Embryonic facial prominence (tissue), 1 donor: ENCODE measurements around the gene IRF6.
A peak's percentile ranks its signal among the peaks of the same experiment; 100 is the strongest.

Source experiments
- DNase-seq: peaks from one replicate; pipeline ENCODE4 v3.0.0-alpha.2; 2016; ENCODE audit errors: extremely low spot score

Gene IRF6

DNA sequence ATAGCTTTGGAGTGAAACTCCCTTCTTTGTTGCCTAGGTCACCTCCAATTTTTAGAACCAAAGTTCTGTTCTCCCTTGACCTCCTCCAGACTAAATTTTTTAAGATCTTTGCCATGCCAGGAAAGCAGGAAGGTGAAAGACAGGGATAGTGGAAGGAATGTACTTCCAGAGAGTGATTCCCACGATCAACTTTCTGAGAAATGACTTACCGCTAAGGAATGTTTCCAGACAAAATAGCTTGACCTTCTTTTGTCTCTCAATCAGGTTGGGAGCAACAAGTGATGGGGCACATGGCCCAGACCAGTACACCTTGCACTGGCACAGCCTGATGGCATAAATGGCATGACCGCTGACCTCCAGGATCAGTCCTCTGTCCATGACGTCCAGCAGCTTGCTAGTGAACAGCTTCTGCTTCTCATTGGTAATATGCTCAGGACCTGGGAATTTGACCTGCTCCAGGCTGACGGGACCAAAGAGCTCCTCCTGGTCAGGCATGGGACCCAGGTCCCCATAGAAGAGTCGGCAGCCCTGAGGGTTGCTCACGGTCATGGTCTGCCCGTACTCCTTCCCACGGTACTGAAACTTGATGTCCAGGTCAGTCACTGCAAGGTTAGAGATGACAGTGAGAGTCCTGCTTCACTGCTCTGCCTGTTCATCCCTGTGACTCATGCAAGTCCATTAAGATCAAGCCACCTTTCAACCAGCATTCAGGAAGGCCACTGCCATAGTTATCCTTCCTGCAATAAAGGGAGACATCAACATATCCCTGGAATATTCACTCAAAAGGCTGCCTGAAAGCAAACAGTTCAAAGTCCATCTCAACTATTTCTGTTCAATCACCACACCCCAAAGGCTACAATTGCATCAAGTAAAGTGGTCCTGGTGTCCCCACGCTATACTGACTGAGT, 15.4 kb downstream of the IRF6 start:
- DNase-seq, result no peak

- DNase-seq, result no peak
These were observed 16.7 kb downstream of the IRF6 start for GRCh38 chr1:209789245-209789644.

- DNase-seq, result no peak
These were observed 18.4 kb downstream of the IRF6 start for GRCh38 chr1:209787551-209787950.

DNA sequence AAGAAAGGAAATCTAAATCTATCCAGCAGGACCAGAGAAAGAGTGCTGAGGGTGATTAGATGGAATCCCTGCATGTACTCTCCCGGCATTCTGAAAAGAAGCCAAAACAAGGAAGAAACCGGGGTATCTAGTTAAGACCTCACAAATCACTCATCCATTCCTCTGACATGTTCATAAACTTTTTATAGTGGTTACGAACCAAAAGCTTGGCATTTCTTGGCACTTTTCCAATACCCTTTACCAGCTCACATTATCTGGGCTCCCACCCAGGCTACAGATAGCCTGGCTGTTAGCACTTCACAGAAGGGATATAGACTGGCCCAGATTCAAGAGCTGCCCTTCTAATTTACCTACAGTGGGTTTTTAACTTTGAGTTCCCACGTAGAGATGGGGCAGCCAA, 19.8 kb downstream of the IRF6 start:
- DNase-seq, result no peak

GRCh38 chr1:209785592-209785991, 20.4 kb downstream of the IRF6 start:
- no peak for DNase-seq

DNA sequence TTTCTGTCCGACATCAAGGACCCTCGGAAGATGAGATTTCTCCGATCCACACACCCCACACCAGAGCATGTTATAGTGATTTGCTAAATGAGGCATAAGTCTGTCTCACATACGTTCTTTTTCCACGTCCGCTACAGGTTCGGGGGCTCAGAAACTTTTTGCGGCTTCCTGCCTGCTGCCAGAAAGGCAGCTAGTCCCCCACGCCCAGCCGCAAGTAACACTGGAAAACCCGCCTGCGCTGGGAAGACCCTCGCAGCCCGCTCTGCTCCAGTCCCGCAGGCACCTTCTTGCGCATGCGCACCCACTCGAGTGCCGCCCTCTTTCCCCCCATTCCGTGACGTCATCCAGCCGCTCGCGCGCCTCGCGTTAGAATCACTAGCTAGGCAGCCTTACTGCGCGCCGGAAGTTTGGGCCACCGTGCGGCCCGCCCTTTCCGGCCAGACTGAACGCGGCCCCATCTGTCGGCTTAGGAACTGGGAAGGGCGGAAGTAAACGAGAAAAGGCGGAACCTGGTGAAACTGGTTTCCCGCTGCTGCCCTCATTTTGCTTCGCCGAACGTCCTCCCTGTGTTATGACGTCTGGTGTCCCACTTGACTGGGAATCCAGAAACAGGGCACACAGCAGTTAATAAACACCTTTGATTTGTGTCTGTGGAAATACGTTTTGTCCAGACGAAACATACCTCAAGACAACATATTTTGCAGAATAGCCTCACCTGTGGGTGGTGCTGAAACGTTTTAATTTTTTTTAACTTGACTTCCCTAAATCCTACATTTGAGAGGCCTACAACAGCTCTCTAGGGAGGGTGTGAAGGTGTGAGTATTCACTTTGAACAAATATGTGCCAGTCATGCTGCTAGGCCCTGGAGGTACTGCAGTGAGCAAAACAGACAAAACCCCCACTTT, 21.4 kb downstream of the IRF6 start, which contains the start of gene C1orf74:
Gene C1orf74 (minus strand): TSS at position 295 of the 905 bp plus-strand sequence. CDS start 925 bp downstream, outside the sequence.
- peak; percentile 95 for DNase-seq

DNA sequence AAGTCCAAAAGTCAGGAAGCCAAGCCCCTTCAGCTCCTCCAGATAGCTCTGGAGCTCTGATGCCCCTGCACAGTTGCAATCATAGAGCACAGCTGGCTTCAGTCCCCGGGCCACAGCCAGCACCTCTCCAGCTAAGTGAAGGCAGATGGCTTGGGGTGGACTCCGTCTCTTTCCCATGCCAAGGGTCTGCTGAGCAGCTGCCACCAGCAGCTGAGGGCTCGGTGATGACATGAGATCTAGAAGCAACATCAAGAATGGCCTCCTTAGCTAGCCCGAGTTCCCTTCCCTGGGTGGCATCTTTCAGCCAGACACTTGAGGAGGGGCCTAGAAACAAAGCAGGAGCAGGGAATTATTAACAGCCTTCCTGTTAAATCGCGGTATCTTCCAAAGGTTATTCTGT, 22.6 kb downstream of the IRF6 start:
- no peak for DNase-seq

- no peak for DNase-seq
These were observed 25.7 kb downstream of the IRF6 start for GRCh38 chr1:209780268-209780667.

DNA sequence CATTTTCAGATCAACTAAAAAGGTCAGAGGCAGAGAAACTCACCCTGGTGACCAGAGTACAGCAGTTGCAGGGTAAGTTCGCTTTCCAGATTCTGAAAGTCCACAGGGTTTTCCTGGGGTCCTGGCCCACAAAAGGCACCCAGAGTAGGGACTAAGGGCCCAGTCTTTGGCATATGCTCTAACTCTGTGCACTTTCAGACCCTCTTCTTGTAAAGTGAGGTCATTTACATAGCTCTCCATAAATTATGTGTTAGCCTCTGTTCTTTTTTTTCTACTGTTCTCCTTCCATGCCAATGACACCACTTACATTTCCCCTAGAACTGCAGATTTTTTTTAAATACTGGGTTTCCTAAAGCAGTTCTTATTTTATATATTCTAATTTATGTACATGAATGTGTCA, 27.8 kb downstream of the IRF6 start:
- DNase-seq, result no peak

- DNase-seq, result no peak
These were observed 28.4 kb downstream of the IRF6 start for GRCh38 chr1:209777587-209777986.

DNA sequence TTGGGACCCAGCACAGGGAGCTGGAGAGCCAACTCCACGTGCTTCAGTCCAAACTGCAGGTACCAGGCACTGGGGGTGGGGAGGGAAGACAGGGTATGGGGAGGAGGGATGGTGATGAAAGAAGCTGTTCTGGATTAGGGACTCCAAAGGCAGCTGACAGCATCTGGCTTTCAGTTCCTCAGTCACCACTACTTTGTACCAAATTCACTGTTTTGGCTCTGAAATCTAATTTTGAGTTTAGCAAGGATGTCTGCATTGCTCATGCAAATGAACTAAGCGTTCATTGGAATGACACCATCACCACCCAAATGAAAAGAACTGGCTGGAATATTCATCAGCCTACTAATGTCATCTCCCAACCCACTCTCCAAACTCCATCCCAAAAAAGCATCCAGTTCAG, 30.3 kb downstream of the IRF6 start:
- no peak for DNase-seq

- DNase-seq, result no peak
These were observed 31.4 kb downstream of the IRF6 start for GRCh38 chr1:209774592-209774991.

- DNase-seq, result no peak
These were observed 33.8 kb downstream of the IRF6 start for GRCh38 chr1:209772126-209772525.

DNA sequence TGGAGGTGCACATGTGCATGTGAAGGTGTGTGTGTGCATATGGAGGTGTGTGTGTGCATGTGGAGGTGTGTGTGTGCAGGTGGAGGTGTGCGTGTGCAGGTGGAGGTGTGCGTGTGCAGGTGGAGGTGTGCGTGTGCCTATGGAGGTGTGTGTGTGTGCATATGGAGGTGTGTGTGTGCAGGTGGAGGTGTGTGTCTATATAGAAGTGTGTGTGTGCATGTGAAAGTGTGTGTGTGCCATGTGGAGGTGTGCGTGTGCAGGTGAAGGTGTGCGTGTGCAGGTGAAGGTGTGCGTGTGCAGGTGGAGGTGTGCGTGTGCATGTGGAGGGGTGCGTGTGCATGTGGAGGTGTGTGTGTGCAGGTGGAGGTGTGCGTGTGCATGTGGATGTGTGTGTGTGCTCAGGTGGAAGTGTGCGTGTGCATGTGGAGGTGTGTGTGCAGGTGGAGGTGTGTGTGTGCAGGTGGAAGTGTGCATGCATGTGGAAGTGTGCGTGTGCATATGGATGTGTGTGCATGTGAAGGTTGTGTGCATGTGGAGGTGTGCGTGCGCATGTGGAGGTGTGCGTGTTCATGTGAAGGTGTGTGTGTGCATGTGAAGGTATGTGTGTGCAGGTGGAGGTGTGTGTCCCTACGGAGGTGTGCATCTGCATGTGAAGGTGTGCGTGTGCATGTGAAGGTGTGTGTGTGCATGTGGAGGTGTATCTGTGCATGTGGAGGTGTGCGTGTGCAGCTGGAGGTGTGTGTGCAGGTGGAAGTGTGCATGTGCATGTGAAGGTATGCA, 35.1 kb downstream of the IRF6 start:
- no peak for DNase-seq

DNA sequence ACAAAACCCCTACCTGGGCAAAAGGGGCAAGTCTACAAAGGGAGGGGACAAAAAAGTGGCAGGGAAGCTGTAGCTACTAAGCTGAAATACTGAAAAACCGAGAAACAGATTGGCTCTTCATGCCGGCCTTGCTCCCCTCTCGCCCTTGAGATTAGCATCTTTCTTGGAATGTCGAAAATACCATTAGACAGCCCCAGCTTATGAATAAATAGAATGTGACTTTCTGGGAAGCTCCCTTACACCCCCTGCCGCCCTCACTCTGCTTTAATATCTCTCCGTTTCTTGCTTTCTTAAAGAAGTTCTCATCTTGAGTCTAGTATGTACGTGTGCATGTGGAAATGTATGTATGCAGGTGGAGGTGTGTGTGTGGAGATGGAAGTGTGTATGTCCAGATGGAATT, 36.0 kb downstream of the IRF6 start:
- DNase-seq, result no peak

DNA sequence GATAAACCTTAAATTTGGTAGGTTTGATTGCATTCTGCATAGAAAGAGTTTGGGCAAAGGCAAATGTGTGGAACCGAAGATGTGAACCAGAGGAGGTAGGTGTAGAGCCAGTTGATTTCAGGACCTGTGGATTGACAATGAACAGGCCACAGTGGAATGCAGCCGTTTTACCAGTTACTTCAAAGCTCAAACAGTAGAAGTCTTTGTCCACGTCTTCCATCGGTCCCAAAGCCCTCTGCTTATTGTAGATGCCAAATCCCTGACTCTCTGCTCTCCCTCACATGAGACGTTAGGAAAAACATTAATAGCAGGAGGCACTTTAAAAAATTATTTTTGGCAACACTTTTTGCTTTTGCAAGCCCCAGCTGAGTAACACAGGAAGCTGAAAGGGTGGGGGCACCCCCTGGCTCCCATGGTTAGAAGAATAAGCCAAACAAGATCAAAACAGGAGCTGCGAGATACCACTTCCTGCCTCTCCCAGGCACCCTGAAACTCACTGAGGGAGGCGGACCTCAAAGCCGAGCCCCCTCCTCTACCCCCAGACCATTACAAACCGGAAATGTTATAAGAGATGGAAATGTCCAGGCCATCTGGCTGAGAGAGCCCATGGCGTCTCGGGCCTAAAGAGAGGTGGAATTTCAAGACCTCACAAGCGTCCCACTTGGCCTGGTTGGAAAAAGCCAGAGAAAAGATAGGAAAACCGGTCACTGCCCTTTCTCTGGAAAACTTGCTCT, 36.6 kb downstream of the IRF6 start:
- DNase-seq, result no peak

DNA sequence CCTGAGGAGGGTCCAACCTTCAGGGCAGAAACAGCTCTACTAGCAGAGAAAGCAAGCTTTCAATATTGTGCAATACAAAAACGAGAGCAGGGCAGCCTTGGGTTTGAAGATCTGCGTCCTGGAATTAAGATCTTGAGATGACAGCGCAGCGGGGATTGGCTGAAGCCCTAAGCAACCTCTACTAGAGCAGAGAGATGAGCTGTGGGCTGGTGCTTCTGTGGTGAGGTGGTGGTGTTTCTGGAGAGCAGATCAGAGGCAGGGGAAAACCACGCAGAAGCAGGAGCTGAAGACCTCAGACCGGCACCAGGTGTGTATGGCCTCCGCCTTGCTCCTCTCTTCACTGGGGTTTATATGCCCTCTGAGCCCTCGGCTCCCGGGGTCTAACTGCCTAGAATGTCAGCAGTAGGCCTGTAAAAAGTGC, 37.6 kb downstream of the IRF6 start:
- no peak for DNase-seq

GRCh38 chr1:209767706-209768105, 38.2 kb downstream of the IRF6 start:
- DNase-seq, result no peak

DNA sequence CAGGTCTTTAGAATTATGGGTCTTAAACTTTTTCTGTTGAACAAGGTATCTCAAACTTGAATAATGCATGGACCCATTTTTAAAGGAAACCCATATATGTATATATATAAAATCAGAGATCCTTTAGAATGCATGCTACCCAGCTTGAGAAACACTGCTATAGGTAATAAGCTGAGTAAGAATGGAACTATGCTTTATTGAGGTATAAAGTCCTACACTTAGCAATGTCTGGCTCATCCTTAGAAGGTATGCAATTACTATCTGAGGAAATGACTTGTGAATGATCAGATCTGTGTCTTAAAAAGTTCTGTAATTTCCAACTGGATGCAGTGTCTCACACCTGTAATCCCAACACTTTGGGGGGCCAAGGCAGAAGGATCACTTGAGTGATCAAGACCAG, 38.8 kb downstream of the IRF6 start:
- no peak for DNase-seq

- DNase-seq, result no peak
These were observed 39.9 kb downstream of the IRF6 start for GRCh38 chr1:209766051-209766450.

- DNase-seq, result no peak
These were observed 44.8 kb downstream of the IRF6 start for GRCh38 chr1:209761011-209761635.
